Fibroblast of the aortic adventitia (primary cell): ENCODE measurements around the gene THOC6. TPM values are rescaled to one million over a fixed set of nuclear protein-coding genes. Genes with fewer than 3 reads are reported as not detected.

Source experiments
- DNase-seq: peaks from one replicate; pipeline ENCODE4 v3.0.0-alpha.2; 2010; ENCODE audit warnings: low read depth
- H3K4me3 ChIP-seq: 2 replicates; pipeline ENCODE4 v1.5.1; 2011; ENCODE audit warnings: low read depth, mild to moderate bottlenecking, control low read depth, low read length, moderate library complexity
- total RNA-seq: library from RNA; depleted of rRNA; stranded (reverse); fragments of >200 nt; gene quantifications from 2 replicates; pipeline ENCODE4 v1.2.3, GENCODE V29; 2012; ENCODE audit warnings: low replicate concordance
- TF ChIP-seq, protein P1 (sequence below): IDR thresholded peaks from 2 replicates; pipeline ENCODE4 v1.5.1; 2011; ENCODE audit warnings: mild to moderate bottlenecking, low read length, control low read depth, inconsistent platforms; ENCODE audit not compliant: insufficient read depth

Gene THOC6
- total RNA-seq, 1 donor, result 30.2 TPM

- no peak overlapping the region for H3K4me3 ChIP-seq
- TF ChIP-seq, protein P1, sequence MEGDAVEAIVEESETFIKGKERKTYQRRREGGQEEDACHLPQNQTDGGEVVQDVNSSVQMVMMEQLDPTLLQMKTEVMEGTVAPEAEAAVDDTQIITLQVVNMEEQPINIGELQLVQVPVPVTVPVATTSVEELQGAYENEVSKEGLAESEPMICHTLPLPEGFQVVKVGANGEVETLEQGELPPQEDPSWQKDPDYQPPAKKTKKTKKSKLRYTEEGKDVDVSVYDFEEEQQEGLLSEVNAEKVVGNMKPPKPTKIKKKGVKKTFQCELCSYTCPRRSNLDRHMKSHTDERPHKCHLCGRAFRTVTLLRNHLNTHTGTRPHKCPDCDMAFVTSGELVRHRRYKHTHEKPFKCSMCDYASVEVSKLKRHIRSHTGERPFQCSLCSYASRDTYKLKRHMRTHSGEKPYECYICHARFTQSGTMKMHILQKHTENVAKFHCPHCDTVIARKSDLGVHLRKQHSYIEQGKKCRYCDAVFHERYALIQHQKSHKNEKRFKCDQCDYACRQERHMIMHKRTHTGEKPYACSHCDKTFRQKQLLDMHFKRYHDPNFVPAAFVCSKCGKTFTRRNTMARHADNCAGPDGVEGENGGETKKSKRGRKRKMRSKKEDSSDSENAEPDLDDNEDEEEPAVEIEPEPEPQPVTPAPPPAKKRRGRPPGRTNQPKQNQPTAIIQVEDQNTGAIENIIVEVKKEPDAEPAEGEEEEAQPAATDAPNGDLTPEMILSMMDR, result no peak
- no peak for DNase-seq
Observed at GRCh38 chr16:3014971-3015370, 8.9 kb upstream of the THOC6 start.

- TF ChIP-seq, protein P1, result no peak
- H3K4me3 ChIP-seq, result no peak overlapping the region
- DNase-seq, result no peak
Observed at GRCh38 chr16:3015865-3016521, 7.8 kb upstream of the THOC6 start.

DNA sequence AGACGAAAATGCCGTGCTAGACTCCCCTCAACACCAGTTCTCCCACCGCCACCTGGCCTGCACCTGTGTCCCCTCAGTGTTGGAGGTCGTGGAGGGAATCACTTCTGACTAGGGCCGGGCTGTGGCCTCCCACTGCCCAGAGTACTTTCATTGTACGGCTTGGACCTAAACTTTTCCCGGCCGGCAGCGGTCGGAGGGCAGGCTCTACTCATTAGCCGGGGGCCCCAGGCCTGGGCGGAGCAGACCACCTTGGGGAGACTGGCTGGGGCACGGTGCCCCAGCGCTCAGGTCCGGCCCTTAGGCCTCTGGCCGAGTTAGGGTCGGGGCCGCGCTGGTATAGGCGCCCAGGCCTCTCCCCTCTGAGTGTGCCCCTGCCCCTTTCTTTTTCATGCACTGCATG, 6.5 kb upstream of the THOC6 start:
- no peak for DNase-seq
- TF ChIP-seq, protein P1, result no peak
- H3K4me3 ChIP-seq, result no peak overlapping the region

GRCh38 chr16:3017794-3018506, 5.9 kb upstream of the THOC6 start, which contains the start of gene CLDN6:
TSS of gene CLDN6 (minus strand) at chr16:3018183. CDS start at chr16:3016021, 2,162 bp downstream.
- no peak for DNase-seq
- no peak within 1 kb of the TSS for H3K4me3 ChIP-seq
- TF ChIP-seq, protein P1, result no peak

DNA sequence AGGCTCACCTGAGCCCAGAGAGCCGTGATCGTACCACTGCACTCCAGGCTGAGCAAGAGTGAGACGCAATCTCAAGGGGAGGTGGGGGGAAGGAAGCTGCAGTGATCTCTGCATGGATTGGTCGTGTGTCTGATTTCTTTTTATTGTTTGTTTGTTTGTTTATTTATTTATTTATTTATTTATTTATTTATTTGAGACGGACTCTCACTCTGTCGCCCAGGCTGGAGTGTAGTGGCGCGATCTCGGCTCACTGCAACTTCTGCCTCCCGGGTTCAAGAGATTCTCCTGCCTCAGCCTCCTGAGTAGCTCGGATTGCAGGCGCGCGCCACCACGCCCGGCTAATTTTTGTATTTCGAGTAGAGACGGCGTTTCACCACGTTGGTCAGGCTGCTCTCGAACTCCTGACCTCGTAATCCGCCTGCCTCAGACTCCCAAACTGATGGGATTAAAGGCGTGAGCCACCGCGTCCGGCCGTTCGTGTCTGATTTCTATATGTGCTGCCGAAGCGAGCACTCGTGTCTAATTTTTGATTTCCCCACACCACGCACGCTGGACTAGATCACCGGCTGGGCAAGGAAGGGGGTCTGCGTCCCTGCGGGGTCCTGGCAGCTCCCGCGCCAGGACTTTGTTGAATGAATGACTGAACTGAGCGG, 4.1 kb upstream of the THOC6 start:
- no peak for DNase-seq
- TF ChIP-seq, protein P1, result no peak
- peak overlapping the region; percentile 63 for H3K4me3 ChIP-seq

GRCh38 chr16:3020247-3020603, 3.6 kb upstream of the THOC6 start, which contains the start of gene TNFRSF12A:
TSS of gene TNFRSF12A (plus strand) at chr16:3020368. CDS start at chr16:3020398, 30 bp downstream.
- TF ChIP-seq, protein P1, result no peak

More at GRCh38 chr16:3020247-3020603, 3.6 kb upstream of the THOC6 start, which contains the start of gene TNFRSF12A:
- H3K4me3 ChIP-seq, result peak within 1 kb of the TSS; percentile 92
- DNase-seq, result peak; percentile 46
